SU-DHL-6 (cell line): ENCODE data around the gene DNALI1.

Experiments used
- H2AFZ ChIP-seq: fragments of 200-600 bp; sonication (generic); 2 replicates; pipeline ENCODE4 v1.6.1; 2014; ENCODE audit warnings: low read depth, mild to moderate bottlenecking, moderate library complexity, mixed read lengths, antibody characterized with exemption, low read length; ENCODE audit not compliant: severe bottlenecking
- H3F3A ChIP-seq: fragments of 200-600 bp; shearing (Covaris generic); 2 replicates; pipeline ENCODE4 v1.6.0; 2016; ENCODE audit warnings: antibody characterized with exemption, mild to moderate bottlenecking; ENCODE audit not compliant: insufficient read depth
- H3K27ac ChIP-seq: fragments of 200-600 bp; sonication (generic); 2 replicates; pipeline ENCODE4 v1.5.1; 2016; ENCODE audit warnings: low read depth, mild to moderate bottlenecking, low read length, moderate library complexity, mixed read lengths
- H3K27me3 ChIP-seq: fragments of 200-600 bp; sonication (generic), shearing (Covaris generic); 2 replicates; pipeline ENCODE4 v1.6.0; 2014; ENCODE audit warnings: mild to moderate bottlenecking, low read length
- H3K36me3 ChIP-seq: fragments of 200-600 bp; sonication (generic); 2 replicates; pipeline ENCODE4 v1.6.1; 2014; ENCODE audit warnings: mild to moderate bottlenecking, low read length, mixed read lengths
- H3K4me2 ChIP-seq: fragments of 300-600, 200-600 bp; shearing (Covaris generic), sonication (generic); 2 replicates; pipeline ENCODE4 v1.6.0; 2014; ENCODE audit warnings: low read length, low read depth, mild to moderate bottlenecking; ENCODE audit not compliant: poor library complexity, severe bottlenecking
- H3K4me3 ChIP-seq: fragments of 200-600 bp; sonication (generic); 2 replicates; pipeline ENCODE4 v1.5.1; 2014; ENCODE audit warnings: antibody characterized with exemption, low read length, mild to moderate bottlenecking, mixed read lengths; ENCODE audit not compliant: insufficient read depth, poor library complexity, severe bottlenecking
- H3K79me2 ChIP-seq: fragments of 200-600 bp; sonication (generic); 2 replicates; pipeline ENCODE4 v1.6.1; 2014; ENCODE audit warnings: mild to moderate bottlenecking, low read length, moderate library complexity; ENCODE audit not compliant: insufficient read depth
- H3K9ac ChIP-seq: fragments of 200-600 bp; sonication (generic); 2 replicates; pipeline ENCODE4 v1.7.0; 2014; ENCODE audit warnings: mild to moderate bottlenecking, low read length
- H3K9me2 ChIP-seq: fragments of 200-600 bp; sonication (generic); replicated peaks from 2 replicates; pipeline ENCODE4 v1.6.1; 2014; ENCODE audit warnings: low read length; ENCODE audit not compliant: insufficient read depth
- H3K9me3 ChIP-seq: fragments of 200-600 bp; sonication (generic); 2 replicates; pipeline ENCODE4 v1.6.1; 2014; ENCODE audit warnings: low read length, mixed read lengths; ENCODE audit not compliant: insufficient read depth
- H4K20me1 ChIP-seq: fragments of 200-600 bp; sonication (generic); 2 replicates; pipeline ENCODE4 v1.6.1; 2014; ENCODE audit warnings: low read depth, mild to moderate bottlenecking, antibody characterized with exemption, low read length, moderate library complexity, mixed read lengths
- CTCF ChIP-seq: fragments of 200-600 bp; sonication (generic); IDR thresholded peaks from one replicate; pipeline ENCODE4 v1.5.1; 2017; ENCODE audit warnings: antibody characterized with exemption, mild to moderate bottlenecking, low read length, moderate library complexity; ENCODE audit not compliant: insufficient read depth, poor library complexity, severe bottlenecking
- EZH2phosphoT487 ChIP-seq: fragments of 200-600 bp; sonication (generic), shearing (Covaris generic); conservative IDR thresholded peaks from 2 replicates; pipeline ENCODE4 v1.6.1; 2018; ENCODE audit warnings: mild to moderate bottlenecking, antibody characterized with exemption, low read length, moderate library complexity, mixed read lengths

Gene DNALI1

GRCh38 chr1:37556712-37557196 lies at the start of gene DNALI1:
DNALI1 (plus strand) TSS chr1:37556940; CDS start chr1:37556995, 55 bp downstream.
- Histone ChIP-seq H3K9ac (no peak within 1 kb of the TSS), H3K79me2 (peaks cover 23% of the 10 kb centered on the region), H3K4me2 (no peak within 1 kb of the TSS), H3K4me3 (no peak within 1 kb of the TSS), H3K36me3 (no peaks in the 10 kb centered on the region; the same call in 1 of the 2 replicates), H3K27ac (no peak within 1 kb of the TSS), H3K9me3 (peaks cover 7% of the 10 kb centered on the region; the same call in 1 of the 2 replicates), H4K20me1 (no peaks in the 10 kb centered on the region), H3K27me3 (no peaks in the 10 kb centered on the region), H3K9me2 (no peaks in the 10 kb centered on the region), H2AFZ (no peak within 1 kb of the TSS), H3F3A (no peaks in the 10 kb centered on the region)
- TF ChIP-seq EZH2phosphoT487: no peak

- H3K9me3 ChIP-seq: no peaks in the 10 kb centered on the region
- peaks cover 4% of the 10 kb centered on the region; the same call in 1 of the 2 replicates for H3K36me3 ChIP-seq
- no peak overlapping the region for H3K4me2 ChIP-seq
- H3K9ac ChIP-seq: no peak overlapping the region
- H3K27me3 ChIP-seq: no peaks in the 10 kb centered on the region
- peaks cover 7% of the 10 kb centered on the region; the same call in 1 of the 2 replicates for H3F3A ChIP-seq
- no peaks in the 10 kb centered on the region for H3K9me2 ChIP-seq
- H3K4me3 ChIP-seq: no peak overlapping the region
- no peaks in the 10 kb centered on the region for H4K20me1 ChIP-seq
- no peak overlapping the region for H2AFZ ChIP-seq
- peaks cover 19% of the 10 kb centered on the region for H3K79me2 ChIP-seq
- TF ChIP-seq EZH2phosphoT487: no peak
- no peak for TF ChIP-seq CTCF
- H3K27ac ChIP-seq: no peak overlapping the region
Observed at GRCh38 chr1:37509181-37509580, 47.6 kb upstream of the DNALI1 start.

- H3K36me3 ChIP-seq: peaks cover 4% of the 10 kb centered on the region; the same call in 1 of the 2 replicates
- H3K9me2 ChIP-seq: no peaks in the 10 kb centered on the region
- peaks cover 21% of the 10 kb centered on the region for H3K79me2 ChIP-seq
- no peaks in the 10 kb centered on the region for H3F3A ChIP-seq
- H3K4me2 ChIP-seq: peak overlapping the region; percentile 58
- no peaks in the 10 kb centered on the region for H3K9me3 ChIP-seq
- peak overlapping the region; percentile 60 for H3K4me3 ChIP-seq
- H3K27me3 ChIP-seq: no peaks in the 10 kb centered on the region
- TF ChIP-seq EZH2phosphoT487 (no peak), CTCF (no peak)
- H4K20me1 ChIP-seq: no peaks in the 10 kb centered on the region
- H3K9ac ChIP-seq: peak overlapping the region; percentile 86
- H3K27ac ChIP-seq: peak overlapping the region; percentile 46; the same call in 1 of the 2 replicates
- peak overlapping the region; percentile 89 for H2AFZ ChIP-seq
Observed at GRCh38 chr1:37513795-37514349, 42.9 kb upstream of the DNALI1 start.

- H3K4me3 ChIP-seq: peak within 1 kb of the TSS; percentile 60
- H4K20me1 ChIP-seq: no peaks in the 10 kb centered on the region
- peak within 1 kb of the TSS; percentile 46 for H3K27ac ChIP-seq
- peaks cover 21% of the 10 kb centered on the region for H3K79me2 ChIP-seq
- peak within 1 kb of the TSS; percentile 58 for H3K4me2 ChIP-seq
- no peaks in the 10 kb centered on the region for H3F3A ChIP-seq
- H2AFZ ChIP-seq: peak within 1 kb of the TSS; percentile 89
- no peaks in the 10 kb centered on the region for H3K27me3 ChIP-seq
- TF ChIP-seq CTCF (peak; percentile 72), EZH2phosphoT487 (no peak)
- H3K9me2 ChIP-seq: no peaks in the 10 kb centered on the region
- H3K9ac ChIP-seq: peak within 1 kb of the TSS; percentile 86
- H3K9me3 ChIP-seq: no peaks in the 10 kb centered on the region
- H3K36me3 ChIP-seq: peaks cover 4% of the 10 kb centered on the region; the same call in 1 of the 2 replicates
Observed at GRCh38 chr1:37514350-37515184, 42.2 kb upstream of the DNALI1 start, which contains the start of gene MEAF6. MEAF6 (minus strand) TSS chr1:37514766; CDS start chr1:37514746, 20 bp downstream.
